ENCODE results near the gene LDLR.
"Not testable (repeated sequence)": the region's sequence is repeated elsewhere in the genome, so short reads cannot be mapped to it uniquely, and the experiment has no call there.

The LDLR gene

DNA sequence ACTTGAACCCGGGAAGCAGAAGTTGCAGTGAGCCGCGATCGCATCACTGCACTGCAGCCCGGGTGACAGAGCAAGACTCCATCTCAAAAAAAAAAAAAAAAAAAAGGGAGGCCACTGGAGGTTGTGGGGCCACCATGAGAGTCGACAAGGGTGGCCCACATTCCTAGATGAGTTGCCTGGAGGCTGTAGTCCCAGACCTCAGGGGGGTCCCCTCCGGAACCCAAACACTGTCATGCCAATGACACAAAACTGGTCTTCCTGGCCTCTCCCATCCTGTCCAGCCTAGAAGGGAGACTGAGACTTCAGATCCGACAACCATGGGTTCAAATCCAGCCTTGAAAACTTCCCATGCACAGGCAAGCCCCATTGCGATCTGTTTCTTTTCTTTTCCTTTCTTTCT is 51.6 kb downstream of the LDLR start:
- DNase-seq: no peak
- no peak for ATAC-seq

DNA sequence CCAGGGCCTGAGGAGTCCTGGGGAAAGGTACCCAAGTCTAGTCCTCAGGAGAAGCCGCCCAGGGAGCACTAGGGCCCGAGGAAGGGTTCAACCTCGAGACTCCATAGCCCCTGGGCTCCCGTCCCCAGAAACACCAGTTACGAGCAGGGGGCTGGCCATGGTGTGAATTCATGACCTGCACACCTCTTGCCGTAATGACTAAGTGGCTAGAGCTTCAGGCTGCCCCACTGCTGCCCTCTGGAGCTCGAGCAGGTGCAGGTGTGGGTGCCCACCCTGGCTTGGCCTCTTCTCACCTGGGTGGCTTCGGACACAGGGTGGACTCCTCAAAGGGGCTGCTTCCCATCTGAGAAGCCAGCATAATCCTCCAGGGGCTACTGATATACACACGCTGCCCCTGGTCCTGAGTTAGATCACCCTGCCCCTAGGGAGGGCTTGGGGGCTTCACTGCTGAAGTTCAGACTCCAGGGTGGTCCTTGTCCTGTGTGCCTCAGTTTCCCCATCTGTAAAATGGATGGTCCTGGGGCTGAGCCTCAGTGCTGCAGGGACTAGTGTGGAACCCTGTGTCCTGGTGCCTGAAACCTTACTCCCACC is 52.8 kb downstream of the LDLR start:
- DNase-seq (no peak), ATAC-seq (no peak)

DNA sequence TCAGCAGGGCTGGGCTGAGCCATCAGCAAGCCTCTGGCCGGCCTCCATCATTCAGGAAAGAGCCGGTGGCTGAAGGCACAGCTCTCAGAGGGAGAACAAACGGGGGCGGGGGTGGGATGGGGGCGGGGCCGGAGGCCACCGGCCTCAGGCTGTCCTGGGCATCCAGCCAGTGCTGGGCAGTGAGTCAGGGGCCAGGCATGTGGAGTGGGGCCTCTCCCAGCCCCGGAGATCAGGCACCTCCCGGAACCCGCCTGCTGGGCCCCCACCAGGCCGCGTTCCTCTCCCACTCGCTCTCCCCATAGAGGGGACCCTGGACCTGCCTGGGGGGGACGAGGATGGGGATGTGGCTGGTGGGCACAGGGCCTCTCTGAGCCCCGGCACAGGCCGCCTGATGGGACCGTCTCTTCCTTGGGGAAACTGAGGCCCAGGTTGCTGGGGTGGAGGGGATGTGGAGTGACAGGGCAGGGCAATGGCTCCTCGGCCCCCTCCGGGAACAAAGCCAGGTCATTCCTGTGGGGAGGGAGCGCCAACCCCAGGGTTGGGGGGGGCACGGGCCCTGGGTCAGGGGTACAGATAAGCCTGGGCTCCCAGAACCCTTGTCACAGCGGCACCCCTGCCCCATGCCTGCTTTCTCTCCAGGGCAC is 53.4 kb downstream of the LDLR start:
- peak; percentile 7 for ATAC-seq

DNA sequence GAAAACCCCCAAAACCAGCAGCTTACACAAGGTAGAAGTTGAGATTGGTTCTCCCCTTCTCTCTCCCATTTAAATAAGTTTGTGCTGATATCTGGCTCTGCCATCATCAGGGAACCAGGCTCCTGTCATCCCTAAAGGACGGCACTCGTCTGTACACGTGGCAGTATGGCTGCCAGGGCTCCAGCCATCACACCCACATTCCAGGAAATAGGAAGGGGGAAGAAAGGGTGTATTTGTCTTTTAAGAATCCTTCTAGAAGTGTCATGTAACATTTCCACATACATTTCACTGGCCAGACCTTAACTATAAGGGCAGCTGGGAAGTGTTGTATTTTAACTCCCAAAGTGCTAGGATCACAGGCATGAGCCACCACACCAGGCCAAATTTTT is 56.3 kb downstream of the LDLR start:
- no peak for DNase-seq

More for the DNA sequence above, 53.4 kb downstream of the LDLR start:
- DNase-seq: no peak

DNA sequence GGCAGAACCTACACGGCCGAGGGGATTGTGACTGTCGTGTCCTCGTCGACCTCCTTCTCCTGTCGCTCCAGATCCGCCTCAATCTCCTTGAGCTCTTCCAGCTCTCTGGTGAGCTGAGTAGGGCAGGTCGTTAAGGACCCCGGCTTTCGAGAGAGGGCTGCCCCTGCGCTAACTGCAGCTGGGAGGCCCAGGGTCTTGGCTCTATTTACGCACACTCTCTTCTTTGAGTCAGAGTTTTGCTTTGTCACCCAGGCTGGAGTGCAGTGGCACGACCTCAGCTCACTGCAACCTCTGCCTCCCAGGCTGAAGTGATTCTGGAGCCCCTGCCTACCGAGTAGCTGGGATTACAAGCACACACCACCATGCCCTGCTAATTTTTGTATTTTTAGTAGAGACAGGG is 58.7 kb downstream of the LDLR start:
- ATAC-seq: no peak

More for the DNA sequence above, 56.3 kb downstream of the LDLR start:
- ATAC-seq: no peak

DNA sequence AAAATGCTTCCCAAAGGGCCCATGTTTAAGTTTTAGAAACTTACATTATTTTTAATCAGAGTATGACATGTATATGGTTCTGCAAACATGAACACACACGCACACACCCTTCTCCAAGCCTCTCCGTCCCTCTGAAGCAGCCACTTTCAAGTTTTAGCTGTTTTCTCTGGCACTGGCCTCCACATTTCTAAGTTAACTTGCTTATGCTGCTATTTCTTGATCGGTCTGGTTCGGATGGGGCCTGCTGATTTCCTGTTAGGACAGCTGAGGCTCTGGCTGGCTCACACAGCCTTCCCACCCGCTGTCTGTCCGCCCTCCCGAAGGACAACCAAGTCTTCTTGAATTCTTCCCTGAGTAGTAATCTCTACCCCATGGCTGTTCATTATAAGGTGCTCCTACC is 61.9 kb downstream of the LDLR start:
- ATAC-seq (no peak), DNase-seq (no peak)

More for the DNA sequence above, 58.7 kb downstream of the LDLR start:
- DNase-seq: no peak

DNA sequence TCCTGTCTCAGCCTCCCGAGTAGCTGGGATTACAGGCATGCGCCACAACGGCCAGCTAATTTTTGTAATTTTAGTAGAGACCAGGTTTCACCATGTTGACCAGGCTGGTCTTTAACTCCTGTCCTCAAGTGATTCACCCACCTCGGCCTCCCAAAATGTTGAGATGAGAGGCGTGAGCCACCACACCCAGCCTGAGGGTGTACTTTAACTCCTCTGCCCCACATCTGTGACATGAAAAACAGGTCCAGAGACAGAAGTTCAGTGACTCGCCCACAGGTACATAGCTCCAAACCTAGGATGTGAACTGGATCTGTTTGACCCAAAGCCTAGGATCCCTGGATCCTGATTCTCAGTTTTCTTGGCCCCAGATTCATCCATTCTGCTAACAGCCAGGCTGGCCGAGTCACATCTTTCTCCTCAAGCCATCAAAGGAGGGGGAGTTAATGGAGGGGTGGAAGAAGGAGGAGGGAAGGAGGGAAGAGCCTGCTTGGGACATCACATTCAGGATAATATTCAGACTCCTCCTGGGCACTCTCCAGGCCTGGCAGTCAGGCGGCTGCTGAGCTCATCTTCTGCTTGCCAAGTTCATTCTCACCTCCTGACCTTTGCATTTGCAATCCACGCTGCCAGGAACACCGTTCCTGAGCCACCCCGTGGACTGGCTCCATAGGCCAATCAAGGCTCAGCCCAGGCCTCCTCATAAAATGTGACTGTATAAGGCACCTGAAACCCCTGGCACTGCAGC is 63.2 kb downstream of the LDLR start:
- no peak for ATAC-seq
- no peak for DNase-seq

DNA sequence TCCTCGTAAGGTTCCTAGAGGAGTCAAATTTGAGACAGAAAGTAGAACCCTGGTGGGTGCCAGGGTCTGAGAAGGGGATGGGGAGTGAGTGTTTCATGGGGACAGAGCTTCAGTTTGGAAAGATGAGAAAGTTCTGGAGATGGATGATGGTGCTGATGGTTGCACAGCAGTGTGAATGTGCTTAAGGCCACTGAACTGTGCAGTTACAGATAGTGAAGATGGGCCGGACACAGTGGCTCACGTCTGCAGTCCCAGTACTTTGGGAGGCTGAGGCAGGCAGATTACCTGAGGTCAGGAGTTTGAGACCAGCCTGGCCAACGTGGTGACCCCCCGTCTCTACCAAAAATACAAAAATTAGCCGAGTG is 65.4 kb downstream of the LDLR start:
- no peak for DNase-seq
- ATAC-seq: no peak

DNA sequence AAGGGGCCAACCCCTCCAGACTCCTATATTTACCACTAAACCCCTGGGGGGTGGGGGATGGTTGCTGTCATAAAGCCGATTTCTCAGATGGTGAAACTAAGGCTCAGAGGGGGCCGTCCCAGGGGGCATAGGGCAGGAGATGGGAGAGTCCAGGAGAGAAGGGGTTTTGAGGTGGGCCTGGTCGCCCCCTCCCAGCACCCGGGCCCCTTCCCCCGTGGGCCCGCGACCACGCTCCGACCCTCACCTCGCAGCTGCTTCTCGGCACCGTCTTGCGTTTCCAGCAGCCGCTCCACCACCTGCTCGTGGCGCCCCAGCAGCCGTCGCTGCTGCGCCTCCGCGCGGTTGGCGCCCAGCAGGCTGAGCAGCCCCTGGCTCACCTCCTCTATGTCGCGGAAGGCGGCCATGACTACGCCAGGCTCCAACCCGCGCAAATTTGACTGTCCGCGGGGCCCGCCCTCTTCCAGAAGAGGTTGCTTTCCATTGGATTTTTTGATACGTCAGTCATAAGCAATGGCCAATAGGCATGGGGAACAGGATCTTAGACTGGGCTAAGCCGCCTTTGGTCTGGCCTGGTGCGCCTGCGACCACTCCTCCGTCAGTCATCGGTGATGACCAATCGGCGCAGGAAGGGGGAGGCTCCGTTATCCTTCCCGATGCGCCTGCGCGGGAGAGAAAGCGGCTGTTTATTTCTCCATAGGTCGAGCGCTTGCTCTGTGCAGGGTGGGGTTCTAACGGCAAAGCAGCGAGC is 66.3 kb downstream of the LDLR start, which contains the start of gene SPC24:
Gene SPC24 (minus strand): TSS at position 410 of the 748 bp plus-strand sequence. CDS start 6 bp downstream, at position 404.
- peak; percentile 99 for ATAC-seq
- peak; percentile 93 for DNase-seq

DNA sequence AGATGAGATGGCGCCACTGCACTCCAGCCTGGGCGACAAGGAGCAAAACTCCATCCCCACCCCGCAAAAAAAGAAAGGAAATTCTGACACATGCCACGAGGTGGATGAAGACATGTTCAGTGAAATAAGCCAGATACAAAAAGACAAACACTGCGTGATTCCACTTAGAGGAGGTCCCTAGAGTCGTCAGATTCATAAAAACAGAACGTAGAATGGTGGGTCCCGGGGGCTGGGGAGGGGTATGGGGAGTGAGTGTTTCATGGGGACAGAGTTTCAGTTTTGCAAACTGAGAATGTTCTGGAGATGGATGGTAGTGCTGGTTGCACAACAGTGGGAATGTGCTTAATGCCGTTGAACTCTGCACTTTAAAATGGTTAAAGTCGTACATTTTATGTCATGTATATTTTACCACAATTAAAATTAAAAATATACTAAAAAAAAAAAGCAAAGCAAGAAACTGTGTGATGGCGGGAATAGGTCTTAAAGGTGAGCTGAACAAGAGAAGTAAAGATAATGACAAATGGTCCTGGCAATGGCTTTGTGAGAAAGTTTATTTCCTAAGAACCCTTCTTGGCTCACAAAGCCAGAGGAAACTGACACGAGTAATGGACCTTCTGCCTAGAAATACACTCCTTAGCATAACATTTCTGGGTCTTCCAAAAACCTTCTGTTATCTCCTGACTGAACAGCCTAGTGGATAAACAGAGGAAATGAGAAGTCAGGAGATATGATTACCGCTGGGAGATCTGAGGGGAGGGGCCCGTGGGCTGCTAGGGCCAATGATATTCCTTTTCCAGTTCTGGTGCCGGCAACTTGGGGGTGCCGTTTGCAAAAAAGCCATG is 70.6 kb downstream of the LDLR start:
- ATAC-seq (no peak), DNase-seq (no peak)

DNA sequence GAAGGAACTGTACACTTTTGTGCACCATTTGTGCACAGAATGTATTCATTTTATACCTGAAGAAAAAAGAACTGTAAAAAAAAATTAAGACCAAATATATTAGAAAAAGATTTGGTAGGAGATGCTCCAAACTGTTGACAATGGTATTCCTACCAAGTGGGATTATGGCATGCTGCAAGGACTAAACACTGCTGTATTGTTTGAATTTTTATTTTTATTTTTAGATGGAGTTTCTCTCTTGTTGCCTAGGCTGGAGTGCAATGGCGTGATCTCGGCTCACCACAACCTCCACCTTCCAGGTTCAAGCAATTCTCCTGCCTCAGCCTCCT is 71.1 kb downstream of the LDLR start:
- ATAC-seq, DNase-seq: not testable (repeated sequence)

DNA sequence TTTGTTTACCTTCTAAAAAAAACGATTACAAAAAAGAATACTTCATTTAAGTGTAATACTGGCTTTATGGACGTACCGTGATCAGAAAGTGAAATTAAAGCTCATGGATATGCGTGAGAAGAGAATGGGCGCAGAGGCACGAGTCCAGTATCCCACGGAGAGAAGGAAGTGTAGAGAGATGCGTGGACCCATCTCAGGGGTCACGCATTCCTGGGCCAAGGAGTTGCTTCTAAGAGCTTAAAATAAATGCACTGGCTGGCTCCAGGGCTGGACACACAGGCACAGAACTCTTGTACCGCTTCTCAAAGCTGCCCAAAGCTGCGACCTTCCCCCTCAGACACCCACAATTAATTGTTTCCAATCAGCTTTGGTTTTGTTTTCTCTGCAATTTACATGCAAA is 75.0 kb downstream of the LDLR start:
- ATAC-seq (no peak), DNase-seq (no peak)

DNA sequence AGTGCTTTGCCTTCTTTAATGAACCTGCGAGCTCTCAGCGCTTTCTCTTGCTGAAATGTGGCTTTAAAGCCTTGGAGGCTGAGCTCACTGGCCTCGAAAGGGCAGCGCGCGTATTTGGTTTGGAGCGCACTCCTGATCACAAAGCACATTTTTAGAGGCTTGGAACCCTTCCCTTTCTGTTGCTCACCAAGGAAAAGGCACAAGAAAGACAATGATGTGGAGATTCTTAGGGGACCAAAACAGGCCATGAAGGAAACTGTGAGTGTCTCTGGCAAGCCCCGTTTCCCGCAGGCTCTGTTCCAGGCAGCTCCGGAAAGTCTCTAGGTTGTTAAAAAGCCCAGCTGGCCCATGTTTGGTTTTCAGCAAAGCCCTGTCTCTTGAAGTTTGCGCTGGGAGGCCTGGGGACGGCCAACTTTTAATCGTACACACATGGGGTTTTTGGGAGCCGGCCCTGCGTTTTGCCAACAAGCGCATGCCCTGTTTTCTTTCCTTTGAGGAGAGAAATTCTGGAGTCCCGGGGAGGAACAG is 75.7 kb downstream of the LDLR start:
- no peak for ATAC-seq
- DNase-seq: no peak

DNA sequence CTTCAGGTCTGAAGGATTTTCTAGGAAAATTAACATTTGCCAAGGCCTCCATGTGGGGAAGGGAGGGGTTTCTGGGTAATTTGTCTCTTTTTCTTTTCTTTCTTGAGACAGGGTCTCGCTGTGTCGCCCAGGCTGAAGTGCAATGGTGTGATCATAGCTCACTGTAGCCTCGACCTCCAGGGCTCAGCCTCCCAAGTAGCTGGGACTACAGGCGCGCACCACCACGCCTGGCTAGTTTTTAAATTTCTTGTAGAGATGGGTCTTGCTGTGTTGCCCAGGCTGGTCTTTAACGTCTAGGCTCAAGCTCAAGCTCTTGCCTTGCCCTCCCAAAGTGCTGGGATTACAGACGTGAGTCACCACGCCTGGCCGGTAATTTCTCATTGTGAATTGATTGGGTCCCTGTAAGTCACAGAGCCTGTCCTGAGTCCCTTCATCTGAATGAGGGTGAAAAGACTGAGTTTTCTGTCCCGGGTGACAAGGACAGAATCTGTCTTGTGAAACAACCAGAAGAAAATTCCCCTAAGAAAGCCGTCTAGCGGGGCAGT is 76.3 kb downstream of the LDLR start:
- DNase-seq: no peak
- ATAC-seq: no peak

DNA sequence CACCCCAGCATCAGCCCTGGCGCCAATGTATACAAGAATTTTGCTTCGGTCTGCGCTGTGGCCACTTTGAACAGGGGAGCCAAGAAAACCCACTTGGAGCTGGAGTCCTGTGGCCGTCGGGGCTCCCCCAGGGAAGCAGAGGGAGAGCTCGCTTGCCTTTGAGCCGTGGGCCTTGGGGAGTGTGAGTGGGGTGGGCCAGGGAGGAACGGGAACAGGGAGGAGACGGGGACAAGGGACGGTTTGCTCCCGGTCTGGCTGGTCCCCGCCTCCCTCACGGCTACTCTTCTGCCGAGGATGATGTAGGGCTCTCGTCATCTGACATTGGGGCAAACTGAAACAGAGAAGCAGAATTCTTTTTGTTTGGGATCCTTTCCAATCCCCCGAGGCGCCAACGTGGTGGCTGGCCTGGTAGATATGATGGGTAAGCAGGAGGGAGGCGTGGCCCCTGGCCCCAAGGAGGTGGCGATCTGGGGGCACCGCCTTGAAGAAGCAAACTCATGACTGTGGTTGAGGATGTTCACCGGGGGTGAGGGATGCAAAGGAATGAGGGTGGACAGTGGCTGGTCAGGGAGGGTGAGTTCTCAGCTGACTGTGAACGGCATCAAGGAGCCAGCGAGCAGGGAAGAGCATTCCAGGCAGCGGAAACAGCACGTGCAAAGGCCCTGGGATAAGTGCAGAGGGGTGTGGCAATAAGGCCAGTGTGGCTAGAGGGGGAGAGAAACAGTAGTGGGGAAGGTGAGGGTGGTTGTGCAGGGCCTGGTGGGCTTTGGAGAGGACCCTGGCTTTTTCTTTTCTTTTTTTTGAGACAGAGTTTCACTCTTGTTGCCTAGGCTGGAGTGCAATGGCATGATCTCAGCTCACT is 77.2 kb downstream of the LDLR start:
- DNase-seq: no peak

DNA sequence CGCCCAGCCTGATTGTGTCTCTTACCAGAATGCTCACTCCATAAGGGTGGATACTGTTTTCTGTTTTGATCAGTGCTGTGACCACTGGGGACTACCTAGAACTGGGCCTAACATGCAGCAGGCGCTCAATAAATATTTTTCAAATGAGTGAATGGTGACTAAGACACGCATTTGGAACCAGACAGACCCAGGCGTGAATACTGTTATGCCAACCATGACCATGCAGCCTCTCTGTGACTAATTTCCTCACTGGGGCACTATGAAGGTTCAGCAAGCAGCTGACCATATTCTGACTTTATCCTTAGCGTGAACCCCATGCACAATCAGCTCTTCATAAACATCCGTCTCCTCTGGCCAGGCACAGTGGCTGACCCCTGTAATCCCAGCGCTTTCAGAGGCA is 79.3 kb downstream of the LDLR start:
- ATAC-seq: no peak
- DNase-seq: no peak

More for the DNA sequence above, 77.2 kb downstream of the LDLR start:
- no peak for ATAC-seq

DNA sequence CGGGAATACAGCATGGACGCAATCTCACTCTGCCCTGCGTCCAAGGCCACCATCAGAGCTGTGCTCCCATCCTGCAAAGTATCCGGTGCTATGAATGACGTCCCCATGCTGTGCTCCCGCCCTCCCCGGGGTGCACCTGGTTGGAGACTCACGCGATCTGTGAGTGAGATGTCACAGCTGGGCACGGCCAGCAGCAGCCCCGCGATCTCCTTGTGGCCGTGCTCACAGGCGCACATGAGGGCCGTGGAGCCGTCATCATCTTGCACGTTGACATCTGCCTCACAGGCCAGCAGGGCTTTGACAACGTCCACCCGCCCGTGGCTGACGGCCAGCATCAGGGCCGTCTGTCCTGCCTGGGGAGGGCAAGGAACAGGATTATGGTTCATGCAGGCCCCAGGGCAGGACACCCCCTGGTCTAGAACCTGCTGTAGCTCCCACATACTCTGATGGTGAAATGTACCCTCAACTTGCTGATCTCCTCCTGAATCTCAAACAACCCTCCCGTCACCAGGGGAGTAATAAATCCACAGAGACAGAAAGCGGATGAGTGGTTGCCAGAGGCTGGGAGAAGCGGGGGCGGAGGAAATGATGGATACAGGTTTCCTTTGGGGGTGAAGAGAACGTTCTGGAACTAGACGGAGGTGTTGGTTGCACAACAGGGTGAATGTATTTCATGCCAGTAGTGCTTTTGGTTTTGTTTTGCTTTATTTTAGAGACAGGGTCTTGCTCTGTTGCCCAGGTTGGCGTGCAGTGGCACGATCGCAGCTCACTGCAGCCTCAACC is 80.8 kb downstream of the LDLR start:
- DNase-seq (no peak), ATAC-seq (no peak)

DNA sequence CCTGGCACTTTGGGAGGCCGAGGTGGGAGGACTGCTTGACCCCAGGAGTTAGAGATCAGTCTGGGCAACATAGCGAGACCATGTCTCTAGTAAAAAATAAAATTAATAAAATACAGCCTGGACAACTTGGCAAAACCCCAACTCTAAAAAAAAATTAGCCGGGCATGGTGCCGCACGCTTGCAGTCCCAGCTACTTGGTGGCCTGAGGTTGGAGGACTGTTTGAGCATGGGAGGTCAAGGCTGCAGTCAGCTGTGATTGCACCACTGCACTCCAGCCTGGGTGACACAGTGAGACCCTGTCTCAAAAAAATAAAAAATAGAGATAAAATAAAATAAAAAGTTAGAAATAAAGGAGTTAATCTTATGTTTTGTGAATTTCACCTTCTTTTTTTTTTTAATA is 81.9 kb downstream of the LDLR start:
- ATAC-seq (no peak), DNase-seq (no peak)

DNA sequence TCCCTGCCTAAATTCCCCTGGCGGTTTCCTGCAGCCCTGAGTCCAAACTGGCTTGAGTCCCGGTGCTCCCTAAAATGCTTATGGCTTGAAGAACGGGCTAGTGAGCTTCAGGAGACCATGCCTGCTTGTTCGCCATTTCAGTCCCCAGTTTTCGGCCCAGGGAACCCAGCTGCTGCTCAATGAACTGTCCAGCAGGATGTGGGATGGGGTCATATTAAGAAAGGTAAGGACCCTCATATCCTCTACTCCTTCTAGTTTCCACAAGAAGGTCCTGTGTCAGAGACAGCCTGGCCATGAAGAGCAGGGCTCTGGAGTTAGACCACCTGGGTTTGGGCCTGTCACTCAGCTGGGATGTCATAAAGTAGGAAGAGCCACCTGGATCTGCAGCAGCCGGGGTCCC is 83.3 kb downstream of the LDLR start:
- no peak for ATAC-seq
- DNase-seq: no peak

Data from stimulated activated naive CD8-positive, alpha-beta T cell treated with anti-CD3 and anti-CD28 coated beads, Interleukin-15, Interleukin-2, amounts not matched to agents 100 U/mL and 50 U/mL, for 24 hours (primary cell).